ENCODE results near the gene SLC44A3. TPM values are rescaled to one million over a fixed set of nuclear protein-coding genes. Genes with fewer than 3 reads are reported as not detected.

Gene SLC44A3
- total and polyA plus RNA-seq, 2 of the 13 experiments (the other 11 are each of a cell fraction or from before 2014, with no cell fraction given): 6.8 to 14.1 TPM

GRCh38 chr1:94819945-94820746 is at the start of gene SLC44A3 (continued):
- no peak for TF ChIP-seq CREB1 (IDR thresholded peaks at IDR 0.05)
- no peak for TF ChIP-seq CREB1 (CRISPR knock-in tag; IDR thresholded peaks at IDR 0.05)
- TF ChIP-seq ZNF512 (CRISPR knock-in tag; IDR thresholded peaks at IDR 0.05): no peak
- TF ChIP-seq NCOR1 (IDR thresholded peaks at IDR 0.05; ENCODE audit: borderline replicate concordance, low read length): no peak
- TF ChIP-seq ELK4 (CRISPR knock-in tag; IDR thresholded peaks at IDR 0.05; ENCODE audit: borderline replicate concordance): no peak
- TF ChIP-seq ZBTB14 (CRISPR knock-in tag; IDR thresholded peaks at IDR 0.05): no peak
- no peak for TF ChIP-seq ZUFSP (CRISPR knock-in tag; IDR thresholded peaks at IDR 0.05; ENCODE audit: borderline replicate concordance)
- peak; percentile 28; the same call in 1 of the 2 replicates for TF ChIP-seq ZNF768 (CRISPR knock-in tag; IDR thresholded peaks at IDR 0.05)
- TF ChIP-seq MAFG (CRISPR knock-in tag; IDR thresholded peaks at IDR 0.05): no peak
- 0 out of 2 replicates have a peak, but pooled peaks have one; percentile 34 for TF ChIP-seq YEATS2 (CRISPR knock-in tag; IDR thresholded peaks at IDR 0.05; ENCODE audit: borderline replicate concordance)
- TF ChIP-seq SMAD1 (CRISPR knock-in tag; IDR thresholded peaks at IDR 0.05; ENCODE audit: borderline replicate concordance, low read depth): no peak
- no peak; the same call in 1 of the 2 replicates for TF ChIP-seq ZBTB38 (CRISPR knock-in tag; IDR thresholded peaks at IDR 0.05)
- TF ChIP-seq KLF15 (CRISPR knock-in tag; IDR thresholded peaks at IDR 0.05; ENCODE audit: borderline replicate concordance): no peak
- no peak for TF ChIP-seq ZNF781 (CRISPR knock-in tag; IDR thresholded peaks at IDR 0.05; ENCODE audit: borderline replicate concordance, not compliant biosample characterization)
- TF ChIP-seq SALL1 (CRISPR knock-in tag; IDR thresholded peaks at IDR 0.05): peak; percentile 33
- TF ChIP-seq EEA1 (CRISPR knock-in tag; IDR thresholded peaks at IDR 0.05; ENCODE audit: borderline replicate concordance): peak; percentile 22; the same call in 1 of the 2 replicates
- TF ChIP-seq DRAP1 (CRISPR knock-in tag; IDR thresholded peaks at IDR 0.05): no peak; the same call in 1 of the 2 replicates
- TF ChIP-seq SRSF1 (optimal IDR thresholded peaks at IDR 0.05; ENCODE audit: low read depth, low read length): no peak
- TF ChIP-seq CBX1 (IDR thresholded peaks at IDR 0.05; ENCODE audit: low read depth): peak; percentile 17

Measured in HepG2 (cell line).